ENCODE results near the gene ZBTB20.

ZBTB20 gene

GRCh38 chr3:114452937-114453336 is 694.2 kb downstream of the ZBTB20 start:
- Mint-ChIP-seq H3K27me3 (ENCODE audit: low read depth) (peaks cover 5% of the 10 kb centered on the region), H3K27ac (no peak overlapping the region), H3K9me3 (no peaks in the 10 kb centered on the region), H3K36me3 (ENCODE audit: low read depth) (no peaks in the 10 kb centered on the region), H3K4me1 (ENCODE audit: low read depth) (peaks cover 3% of the 10 kb centered on the region), H3K4me3 (no peak overlapping the region)

DNA sequence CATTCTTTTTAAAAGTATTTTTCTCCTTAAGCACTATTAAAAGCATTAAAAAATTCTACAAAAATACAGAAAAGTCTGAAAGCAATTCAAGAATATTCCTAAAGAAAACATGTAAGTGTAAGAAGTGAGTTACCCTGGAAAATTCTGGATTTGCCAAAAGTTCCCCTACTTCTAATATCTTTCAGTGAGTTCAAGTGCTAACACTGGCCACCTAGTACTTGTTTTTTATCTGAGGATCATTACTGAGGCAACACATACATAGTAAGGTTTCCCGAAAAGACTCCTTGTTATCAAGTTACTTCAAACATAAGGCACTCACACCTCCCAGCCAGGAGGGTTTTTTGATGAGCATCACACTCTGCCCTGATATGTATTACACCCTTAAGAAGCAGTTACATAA is 694.8 kb downstream of the ZBTB20 start:
- no peak overlapping the region for H3K27ac Mint-ChIP-seq
- no peaks in the 10 kb centered on the region for H3K9me3 Mint-ChIP-seq
- peaks cover 5% of the 10 kb centered on the region for H3K27me3 Mint-ChIP-seq (ENCODE audit: low read depth)
- peaks cover 3% of the 10 kb centered on the region for H3K4me1 Mint-ChIP-seq (ENCODE audit: low read depth)
- H3K36me3 Mint-ChIP-seq (ENCODE audit: low read depth) = no peaks in the 10 kb centered on the region
- no peak overlapping the region for H3K4me3 Mint-ChIP-seq

- H3K9me3 Mint-ChIP-seq = no peaks in the 10 kb centered on the region
- H3K4me3 Mint-ChIP-seq = no peak overlapping the region
- H3K4me1 Mint-ChIP-seq (ENCODE audit: low read depth) = peaks cover 3% of the 10 kb centered on the region
- H3K27me3 Mint-ChIP-seq (ENCODE audit: low read depth) = peaks cover 5% of the 10 kb centered on the region
- no peak overlapping the region for H3K27ac Mint-ChIP-seq
- no peaks in the 10 kb centered on the region for H3K36me3 Mint-ChIP-seq (ENCODE audit: low read depth)
Observed at GRCh38 chr3:114451561-114452018, 695.5 kb downstream of the ZBTB20 start.

DNA sequence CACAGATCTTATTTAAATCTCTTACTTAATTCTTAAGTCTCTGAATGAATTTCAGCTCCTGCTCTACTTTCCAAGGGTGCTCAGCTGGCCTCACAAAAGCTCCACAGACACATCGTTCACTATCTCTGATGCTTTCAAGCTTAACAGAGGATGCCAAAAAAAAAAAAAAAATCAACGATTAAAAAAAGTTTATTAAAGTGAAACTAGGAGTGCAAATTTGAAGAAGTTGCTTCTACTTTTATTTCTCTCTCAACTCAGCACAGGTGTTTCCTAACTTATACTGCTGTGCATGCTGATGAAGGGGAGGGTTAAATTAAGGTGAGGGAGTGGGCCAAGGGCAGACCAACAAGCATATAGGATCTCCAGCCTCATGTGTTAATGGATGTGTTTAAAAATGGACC is 696.0 kb downstream of the ZBTB20 start:
- no peak overlapping the region for H3K27ac Mint-ChIP-seq
- H3K36me3 Mint-ChIP-seq (ENCODE audit: low read depth) = no peaks in the 10 kb centered on the region
- no peak overlapping the region for H3K4me3 Mint-ChIP-seq
- no peaks in the 10 kb centered on the region for H3K9me3 Mint-ChIP-seq
- peaks cover 3% of the 10 kb centered on the region for H3K4me1 Mint-ChIP-seq (ENCODE audit: low read depth)
- H3K27me3 Mint-ChIP-seq (ENCODE audit: low read depth) = peaks cover 5% of the 10 kb centered on the region

- Mint-ChIP-seq H3K36me3 (ENCODE audit: low read depth) (no peaks in the 10 kb centered on the region), H3K27me3 (ENCODE audit: low read depth) (peaks cover 5% of the 10 kb centered on the region), H3K4me1 (ENCODE audit: low read depth) (peaks cover 3% of the 10 kb centered on the region), H3K9me3 (no peaks in the 10 kb centered on the region), H3K4me3 (no peak overlapping the region), H3K27ac (no peak overlapping the region)
Observed at GRCh38 chr3:114450008-114450596, 697.0 kb downstream of the ZBTB20 start.

GRCh38 chr3:114449271-114450007 is 697.6 kb downstream of the ZBTB20 start:
- H3K9me3 Mint-ChIP-seq = no peaks in the 10 kb centered on the region
- no peak overlapping the region for H3K27ac Mint-ChIP-seq
- H3K4me3 Mint-ChIP-seq = no peak overlapping the region
- H3K36me3 Mint-ChIP-seq (ENCODE audit: low read depth) = no peaks in the 10 kb centered on the region
- peaks cover 5% of the 10 kb centered on the region for H3K27me3 Mint-ChIP-seq (ENCODE audit: low read depth)
- peaks cover 3% of the 10 kb centered on the region for H3K4me1 Mint-ChIP-seq (ENCODE audit: low read depth)

DNA sequence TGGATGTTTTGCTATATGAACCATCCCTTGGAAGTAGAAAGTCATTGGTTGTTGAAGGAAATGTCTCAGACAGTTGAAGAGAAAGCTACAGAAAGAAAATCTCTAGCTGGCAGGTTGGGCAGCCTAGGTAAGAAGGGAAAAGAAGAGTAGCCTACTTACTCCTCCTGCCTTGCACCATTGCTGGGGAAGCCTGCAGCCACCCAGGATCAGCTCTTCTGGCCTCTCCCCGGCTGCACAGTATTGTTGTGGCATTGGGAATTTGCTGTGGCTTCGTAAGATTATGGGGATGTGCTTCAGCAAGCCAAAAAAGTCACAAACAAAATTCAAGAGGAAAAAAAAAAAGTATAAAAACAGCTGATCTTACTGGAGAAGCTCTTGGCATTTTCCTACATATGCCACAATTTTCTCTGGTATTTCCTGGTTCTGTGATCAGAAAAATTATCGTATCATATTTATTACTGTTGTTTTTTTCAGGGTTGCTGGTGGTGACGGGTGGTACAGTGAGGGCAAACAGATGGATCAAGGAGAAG is 699.1 kb downstream of the ZBTB20 start:
- Mint-ChIP-seq H3K4me1 (ENCODE audit: low read depth) (no peaks in the 10 kb centered on the region), H3K27ac (no peak overlapping the region), H3K27me3 (ENCODE audit: low read depth) (peaks cover 5% of the 10 kb centered on the region)

GRCh38 chr3:114447545-114447944 is 699.5 kb downstream of the ZBTB20 start:
- Mint-ChIP-seq H3K4me3 (no peak overlapping the region), H3K27ac (no peak overlapping the region), H3K9me3 (no peaks in the 10 kb centered on the region), H3K36me3 (ENCODE audit: low read depth) (no peaks in the 10 kb centered on the region), H3K4me1 (ENCODE audit: low read depth) (no peaks in the 10 kb centered on the region), H3K27me3 (ENCODE audit: low read depth) (peaks cover 5% of the 10 kb centered on the region)

More for the DNA sequence above, 699.1 kb downstream of the ZBTB20 start:
- H3K4me3 Mint-ChIP-seq = no peak overlapping the region
- H3K36me3 Mint-ChIP-seq (ENCODE audit: low read depth) = no peaks in the 10 kb centered on the region
- H3K9me3 Mint-ChIP-seq = no peaks in the 10 kb centered on the region

DNA sequence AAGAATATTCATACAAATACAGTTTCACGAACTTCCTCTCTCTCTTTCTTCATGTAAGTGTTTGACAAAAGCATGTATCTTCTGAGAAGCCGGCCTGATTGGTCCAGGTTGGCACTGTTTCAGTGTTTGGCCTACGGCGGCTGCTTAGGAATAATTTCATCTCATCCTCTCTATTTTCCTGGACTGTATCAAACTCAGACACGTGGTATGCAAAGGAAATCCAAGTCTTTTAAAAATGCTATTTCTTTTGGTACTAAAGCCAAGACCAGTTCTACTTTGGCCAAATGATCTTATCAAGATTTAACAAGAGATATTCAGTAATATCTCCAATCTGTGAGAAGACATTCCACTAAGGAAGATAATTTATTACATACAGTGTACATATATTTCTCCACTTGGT is 700.5 kb downstream of the ZBTB20 start:
- no peaks in the 10 kb centered on the region for H3K4me1 Mint-ChIP-seq (ENCODE audit: low read depth)
- no peaks in the 10 kb centered on the region for H3K36me3 Mint-ChIP-seq (ENCODE audit: low read depth)
- peaks cover 4% of the 10 kb centered on the region for H3K27me3 Mint-ChIP-seq (ENCODE audit: low read depth)
- no peak overlapping the region for H3K27ac Mint-ChIP-seq
- H3K4me3 Mint-ChIP-seq = no peak overlapping the region
- H3K9me3 Mint-ChIP-seq = no peaks in the 10 kb centered on the region

GRCh38 chr3:114445233-114445632 is 701.9 kb downstream of the ZBTB20 start:
- H3K9me3 Mint-ChIP-seq = no peaks in the 10 kb centered on the region
- H3K4me3 Mint-ChIP-seq = no peak overlapping the region
- H3K27me3 Mint-ChIP-seq (ENCODE audit: low read depth) = no peaks in the 10 kb centered on the region
- H3K36me3 Mint-ChIP-seq (ENCODE audit: low read depth) = no peaks in the 10 kb centered on the region
- H3K4me1 Mint-ChIP-seq (ENCODE audit: low read depth) = no peaks in the 10 kb centered on the region
- no peak overlapping the region for H3K27ac Mint-ChIP-seq

DNA sequence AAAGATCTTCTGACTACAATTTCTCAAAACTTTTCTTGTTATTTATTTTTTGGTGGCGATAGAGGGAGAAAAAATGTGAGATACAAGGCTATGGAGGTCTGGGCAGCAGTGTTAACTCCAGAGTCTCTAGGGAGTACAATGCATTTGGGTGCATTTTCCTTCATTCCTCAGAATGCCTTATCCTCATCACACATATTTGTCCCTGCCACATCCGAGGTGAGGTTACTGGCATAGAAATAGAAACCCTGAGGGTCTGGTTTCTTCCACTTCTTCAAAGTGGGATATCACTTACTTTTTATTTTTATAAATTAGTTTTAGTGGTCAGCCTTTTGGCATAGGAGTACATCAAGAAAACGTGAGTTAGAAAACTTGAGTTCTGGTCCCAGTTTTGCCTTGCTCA is 702.9 kb downstream of the ZBTB20 start:
- Mint-ChIP-seq H3K4me3 (no peak overlapping the region), H3K27ac (no peak overlapping the region), H3K36me3 (ENCODE audit: low read depth) (no peaks in the 10 kb centered on the region), H3K4me1 (ENCODE audit: low read depth) (no peaks in the 10 kb centered on the region), H3K27me3 (ENCODE audit: low read depth) (no peaks in the 10 kb centered on the region), H3K9me3 (no peaks in the 10 kb centered on the region)

DNA sequence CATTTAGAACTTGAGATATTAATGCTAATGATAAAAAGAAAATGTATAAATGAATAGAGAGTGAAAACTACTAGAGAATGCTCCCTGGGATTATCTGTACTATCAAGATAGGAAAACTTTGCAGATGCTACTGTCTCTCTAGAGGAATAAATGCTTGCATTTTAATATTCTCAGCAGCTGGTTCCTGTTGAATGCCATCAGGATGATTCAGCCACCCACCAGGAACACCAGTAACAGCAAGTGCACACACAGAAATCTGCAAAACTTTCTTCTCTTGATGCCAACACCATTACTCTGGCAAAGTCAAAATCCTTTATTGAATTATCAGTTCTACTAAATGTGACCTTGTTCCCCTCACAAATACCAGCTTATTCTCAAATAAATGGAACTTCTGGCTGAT is 704.8 kb downstream of the ZBTB20 start:
- H3K4me3 Mint-ChIP-seq = no peak overlapping the region
- H3K9me3 Mint-ChIP-seq = no peaks in the 10 kb centered on the region
- H3K36me3 Mint-ChIP-seq (ENCODE audit: low read depth) = no peaks in the 10 kb centered on the region
- no peaks in the 10 kb centered on the region for H3K27me3 Mint-ChIP-seq (ENCODE audit: low read depth)
- no peaks in the 10 kb centered on the region for H3K4me1 Mint-ChIP-seq (ENCODE audit: low read depth)
- no peak overlapping the region for H3K27ac Mint-ChIP-seq

- Mint-ChIP-seq H3K36me3 (ENCODE audit: low read depth) (no peaks in the 10 kb centered on the region), H3K27ac (no peak overlapping the region), H3K4me1 (ENCODE audit: low read depth) (no peaks in the 10 kb centered on the region), H3K9me3 (no peaks in the 10 kb centered on the region), H3K27me3 (ENCODE audit: low read depth) (no peaks in the 10 kb centered on the region), H3K4me3 (no peak overlapping the region)
Observed at GRCh38 chr3:114441386-114441785, 705.7 kb downstream of the ZBTB20 start.

DNA sequence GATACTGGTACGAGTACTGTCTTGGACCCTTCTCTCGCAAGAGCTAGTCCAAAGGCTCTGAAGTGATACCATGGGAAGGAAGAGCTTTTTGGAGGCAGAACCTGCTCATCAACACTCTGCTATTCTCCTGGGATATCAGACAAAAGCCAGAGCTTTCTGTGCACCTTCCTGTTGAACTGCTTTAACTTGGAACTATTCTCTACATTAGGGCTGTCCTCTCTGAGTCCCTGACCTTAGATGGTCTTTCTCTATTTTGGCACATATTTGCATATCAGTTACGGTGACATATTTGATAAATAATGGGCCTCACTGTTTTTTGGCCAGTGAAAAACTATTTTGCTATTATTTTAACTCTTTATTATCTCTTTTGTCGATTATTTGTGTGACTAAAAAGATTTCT is 706.4 kb downstream of the ZBTB20 start:
- Mint-ChIP-seq H3K27me3 (ENCODE audit: low read depth) (no peaks in the 10 kb centered on the region), H3K4me1 (ENCODE audit: low read depth) (no peaks in the 10 kb centered on the region), H3K36me3 (ENCODE audit: low read depth) (no peaks in the 10 kb centered on the region), H3K9me3 (no peaks in the 10 kb centered on the region), H3K4me3 (no peak overlapping the region), H3K27ac (no peak overlapping the region)

DNA sequence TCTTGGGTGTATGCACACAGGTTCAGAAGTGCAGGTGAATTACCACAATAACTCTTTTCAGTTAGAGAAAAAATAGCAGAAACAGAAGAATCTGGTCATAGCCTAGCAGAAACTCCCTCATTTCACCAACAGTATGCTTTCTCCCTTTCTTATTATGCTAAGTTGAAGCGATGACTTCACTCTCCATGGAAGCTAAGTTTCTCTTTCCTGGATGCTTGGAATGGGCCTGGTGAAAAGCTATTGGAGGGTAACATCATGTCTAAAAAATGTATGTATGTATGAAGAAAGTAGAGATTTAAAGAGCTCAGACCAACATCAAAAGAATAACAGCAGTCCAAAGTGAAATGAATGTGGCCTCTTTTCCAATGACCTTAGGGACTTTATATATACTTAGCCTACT is 707.8 kb downstream of the ZBTB20 start:
- H3K27ac Mint-ChIP-seq = no peak overlapping the region
- H3K4me1 Mint-ChIP-seq (ENCODE audit: low read depth) = no peaks in the 10 kb centered on the region
- H3K9me3 Mint-ChIP-seq = no peaks in the 10 kb centered on the region

More for the DNA sequence above, 707.8 kb downstream of the ZBTB20 start:
- Mint-ChIP-seq H3K36me3 (ENCODE audit: low read depth) (no peaks in the 10 kb centered on the region), H3K27me3 (ENCODE audit: low read depth) (no peaks in the 10 kb centered on the region), H3K4me3 (no peak overlapping the region)
